A673 (cell line): ENCODE measurements around the gene BTBD7. TPM values are rescaled to one million over a fixed set of nuclear protein-coding genes. Genes with fewer than 3 reads are reported as not detected.

Experiments
- BruUV-seq: library from RNA; stranded (reverse); fragments of 400-500 nt; replicated peaks from 2 replicates; lab custom pipeline; 2021; lab: Mats Ljungman, UMichigan
- CTCF ChIA-PET: fragments of 300-600 bp; sonication (Branson Sonifier 250); formaldehyde crosslinking; loops from one replicate; lab custom pipeline; 2022; ENCODE audit warnings: antibody characterized with exemption; lab: Charles Lee
- POLR2A ChIA-PET: fragments of 300-600 bp; sonication (Branson Sonifier 250); formaldehyde crosslinking; loops from one replicate; lab custom pipeline; 2022; ENCODE audit warnings: antibody characterized with exemption; ENCODE audit not compliant: low non-redundant PET; lab: Charles Lee
- DNase-seq: peaks from one replicate; pipeline ENCODE4 v3.0.0-alpha.2; 2015; ENCODE audit warnings: low spot score
- H3K27ac ChIP-seq: fragments of 200-600 bp; sonication (generic); 2 replicates; pipeline ENCODE4 v1.5.1; 2016; ENCODE audit warnings: mixed run types, low read depth, mild to moderate bottlenecking, mixed read lengths, antibody characterized with exemption, low read length; ENCODE audit not compliant: poor library complexity, severe bottlenecking
- H3K27me3 ChIP-seq: fragments of 200-600 bp; sonication (generic); replicated peaks from 2 replicates; pipeline ENCODE4 v1.6.1; 2017; ENCODE audit warnings: mixed run types, low read depth, mild to moderate bottlenecking, mixed read lengths, antibody characterized with exemption, low read length; ENCODE audit not compliant: insufficient read depth, poor library complexity
- H3K36me3 ChIP-seq: fragments of 200-600 bp; sonication (generic); 2 replicates; pipeline ENCODE4 v1.6.1; 2016; ENCODE audit warnings: mixed run types, mild to moderate bottlenecking, mixed read lengths, antibody characterized with exemption, low read length; ENCODE audit not compliant: insufficient read depth, poor library complexity, severe bottlenecking
- H3K4me1 ChIP-seq: fragments of 200-600 bp; sonication (generic); 2 replicates; pipeline ENCODE4 v1.6.1; 2017; ENCODE audit warnings: mixed run types, mild to moderate bottlenecking, mixed read lengths, antibody characterized with exemption, low read length; ENCODE audit not compliant: insufficient read depth, poor library complexity, severe bottlenecking
- H3K4me3 ChIP-seq: fragments of 200-600 bp; sonication (generic); 2 replicates; pipeline ENCODE4 v1.5.1; 2016; ENCODE audit warnings: low read depth, mixed run types, mild to moderate bottlenecking, mixed read lengths, low read length; ENCODE audit not compliant: poor library complexity, severe bottlenecking
- H3K9me3 ChIP-seq: fragments of 200-600 bp; sonication (generic); 2 replicates; pipeline ENCODE4 v1.6.1; 2016; ENCODE audit warnings: mixed run types, low read depth, mild to moderate bottlenecking, mixed read lengths, antibody characterized with exemption, low read length; ENCODE audit not compliant: poor library complexity, severe bottlenecking
- CTCF ChIP-seq: fragments of 300-800, 200-600 bp; sonication (generic); conservative IDR thresholded peaks from 2 replicates; pipeline ENCODE4 v1.5.1; 2017; ENCODE audit warnings: low read depth, mild to moderate bottlenecking, antibody characterized with exemption, low read length, moderate library complexity, mixed read lengths
- EZH2 ChIP-seq: fragments of 200-600 bp; sonication (generic); IDR thresholded peaks from 2 replicates; pipeline ENCODE4 v1.6.1; 2017; ENCODE audit warnings: borderline replicate concordance, low read depth, mild to moderate bottlenecking, mixed read lengths, antibody characterized with exemption, low read length; ENCODE audit not compliant: poor library complexity, severe bottlenecking
- intact Hi-C: fragments of 100-400 bp; cut with micrococcal nuclease; formaldehyde crosslinking; loops from one replicate; pipeline ENCODE4 v1.10.0; 2022; ENCODE audit not compliant: unreplicated experiment
- total RNA-seq: library from RNA; stranded (reverse); gene quantifications from 2 replicates; pipeline ENCODE4 v1.2.3, GENCODE V29; 2021

The BTBD7 gene
- total RNA-seq, 1 experiment from 2014 or later: 60.9 TPM

GRCh38 chr14:93228550-93228949, 104.3 kb downstream of the BTBD7 start:
- Histone ChIP-seq H3K4me3 (no peak overlapping the region), H3K27ac (no peak overlapping the region), H3K9me3 (no peaks in the 10 kb centered on the region), H3K4me1 (no peaks in the 10 kb centered on the region), H3K36me3 (peaks cover 27% of the 10 kb centered on the region), H3K27me3 (no peaks in the 10 kb centered on the region)
- intact Hi-C loops: no loop called here
- ChIA-PET POLR2A (no interaction called here), CTCF (no interaction called here)
- no peak for TF ChIP-seq EZH2
- no peak for TF ChIP-seq CTCF
- DNase-seq: no peak
- no TSS peak for BruUV-seq

- intact Hi-C loops: no loop called here
- no peaks in the 10 kb centered on the region for H3K4me1 ChIP-seq
- no peaks in the 10 kb centered on the region for H3K9me3 ChIP-seq
- DNase-seq: no peak
- CTCF ChIA-PET: no interaction called here
- BruUV-seq: no TSS peak
- POLR2A ChIA-PET: no interaction called here
- TF ChIP-seq EZH2 (no peak), CTCF (no peak)
- no peak overlapping the region for H3K4me3 ChIP-seq
- no peak overlapping the region for H3K27ac ChIP-seq
- H3K36me3 ChIP-seq: peaks cover 60% of the 10 kb centered on the region
- H3K27me3 ChIP-seq: no peaks in the 10 kb centered on the region
These were observed 109.3 kb downstream of the BTBD7 start for GRCh38 chr14:93223565-93223964.

- Histone ChIP-seq H3K4me3 (no peak overlapping the region), H3K27ac (no peak overlapping the region), H3K4me1 (no peaks in the 10 kb centered on the region), H3K9me3 (no peaks in the 10 kb centered on the region), H3K36me3 (peaks cover 61% of the 10 kb centered on the region), H3K27me3 (no peaks in the 10 kb centered on the region)
- ChIA-PET CTCF (no interaction called here), POLR2A (no interaction called here)
- intact Hi-C loops: no loop called here
- no peak for TF ChIP-seq CTCF
- TF ChIP-seq EZH2: no peak
- DNase-seq: no peak
- no TSS peak for BruUV-seq
These were observed 112.3 kb downstream of the BTBD7 start for GRCh38 chr14:93220509-93220908.
